GM12878 (cell line): Measurements from ENCODE around the gene PMPCA. TPM values are rescaled to one million over a fixed set of nuclear protein-coding genes. Genes with fewer than 3 reads are reported as not detected.
A peak's percentile ranks its signal among the peaks of the same experiment; 100 is the strongest.

Source experiments
- ATAC-seq: fragments of 200-7000 bp; cut with Tn5 transposase; 3 replicates; pipeline ENCODE4 v1.9.1; 2020; ENCODE audit warnings: mild to moderate bottlenecking, moderate library complexity
- BruUV-seq: library from RNA; stranded (reverse); fragments of 400-500 nt; replicated peaks from 2 replicates; lab custom pipeline; 2021; lab: Mats Ljungman, UMichigan
- CTCF ChIA-PET: fragments of 300-600 bp; sonication (Branson Sonifier 250); formaldehyde crosslinking; extraction: SDS; loops from one replicate; lab custom pipeline; 2021; ENCODE audit warnings: inconsistent platforms; lab: Yijun Ruan, JAX
- POLR2A ChIA-PET: fragments of 350-600 bp; formaldehyde crosslinking; extraction: SDS; loops from one replicate; lab custom pipeline; 2021; ENCODE audit warnings: inconsistent platforms; lab: Charles Lee
- RAD21 ChIA-PET: fragments of 300-600 bp; sonication (Branson Sonifier 250); formaldehyde crosslinking; loops from one replicate; lab custom pipeline; 2023; ENCODE audit warnings: antibody characterized with exemption; ENCODE audit not compliant: unreplicated experiment; lab: Charles Lee
- SMC1A ChIA-PET: fragments of 300-600 bp; sonication (Branson Sonifier 250); formaldehyde crosslinking; loops from one replicate; lab custom pipeline; 2023; ENCODE audit not compliant: unreplicated experiment, uncharacterized antibody; lab: Charles Lee
- DNase-seq: peaks from one replicate; pipeline ENCODE4 v3.0.0-alpha.2; 2011; ENCODE audit warnings: low read depth, low spot score
- FAIRE-seq: peaks from 3 replicates; lab custom pipeline; 2011; peaks lifted over from hg19 to GRCh38; lab: Jason Lieb, UNC
- H2AFZ ChIP-seq: 2 replicates; pipeline ENCODE4 v1.6.0; 2011; ENCODE audit warnings: low read depth, low read length, control low read depth; ENCODE audit not compliant: control insufficient read depth
- H3K27ac ChIP-seq: 2 replicates; pipeline ENCODE4 v1.5.1; 2011; ENCODE audit warnings: control low read depth; ENCODE audit not compliant: control insufficient read depth, insufficient read depth
- H3K27me3 ChIP-seq, 2 experiments: replicated peaks in 1 of 2; 2 replicates each; pipeline versions ENCODE4 v1.6.0 to v1.6.1; 2011; ENCODE audit warnings: low read length in 1 of 2; ENCODE audit not compliant: control insufficient read depth in 2 of 2, insufficient read depth in 2 of 2
- H3K36me3 ChIP-seq, 2 experiments: 2 replicates each; pipeline ENCODE4 v1.5.1; 2011; ENCODE audit warnings: low read length in 1 of 2; ENCODE audit not compliant: control insufficient read depth in 2 of 2, insufficient read depth in 2 of 2
- H3K4me1 ChIP-seq: 2 replicates; pipeline ENCODE4 v1.6.1; 2011; ENCODE audit warnings: mild to moderate bottlenecking, low read length, moderate library complexity, mixed read lengths; ENCODE audit not compliant: control insufficient read depth, insufficient read depth
- H3K4me2 ChIP-seq: 2 replicates; pipeline ENCODE4 v1.6.0; 2011; ENCODE audit warnings: control low read depth; ENCODE audit not compliant: control insufficient read depth, insufficient read depth
- H3K4me3 ChIP-seq: fragments of 200-600 bp; sonication (generic); 2 replicates; pipeline ENCODE4 v1.5.1; 2016
- H3K79me2 ChIP-seq: 2 replicates; pipeline ENCODE4 v1.6.0; 2011; ENCODE audit warnings: low read length; ENCODE audit not compliant: control insufficient read depth, insufficient read depth
- H3K9ac ChIP-seq: 2 replicates; pipeline ENCODE4 v1.8.0; 2011; ENCODE audit warnings: low read length, control low read depth, mixed read lengths; ENCODE audit not compliant: control insufficient read depth, insufficient read depth
- H3K9me3 ChIP-seq: replicated peaks from 3 replicates; pipeline ENCODE4 v1.5.1; 2011; ENCODE audit warnings: mild to moderate bottlenecking, low read length; ENCODE audit not compliant: control insufficient read depth, insufficient read depth
- H4K20me1 ChIP-seq: 2 replicates; pipeline ENCODE4 v1.6.0; 2011; ENCODE audit not compliant: control insufficient read depth, insufficient read depth
- BCL11A ChIP-seq: IDR thresholded peaks from 2 replicates; pipeline ENCODE4 v1.6.1; 2011; ENCODE audit warnings: low read depth, low read length
- BHLHE40 ChIP-seq, 2 experiments: fragments of 450-650 bp in 1 of 2; IDR thresholded peaks; 2 replicates each; pipeline ENCODE4 v1.6.1; 2011 to 2017; ENCODE audit warnings: low read depth in 2 of 2, borderline replicate concordance in 1 of 2, improper control_type of control experiment in 1 of 2, low read length in 1 of 2, mild to moderate bottlenecking in 1 of 2
- CHD1 ChIP-seq: IDR thresholded peaks from 2 replicates; pipeline ENCODE4 v1.6.1; 2012; ENCODE audit warnings: low read depth, low read length, improper control_type of control experiment
- CREM ChIP-seq: IDR thresholded peaks from 2 replicates; pipeline ENCODE4 v1.6.1; 2014; ENCODE audit warnings: antibody characterized with exemption, low read depth
- E2F8 ChIP-seq: fragments of 450-650 bp; IDR thresholded peaks from 2 replicates; pipeline ENCODE4 v1.6.1; 2018; ENCODE audit warnings: mild to moderate bottlenecking, low read depth, moderate library complexity; ENCODE audit not compliant: partially characterized antibody
- EED ChIP-seq: sonication (generic); IDR thresholded peaks from 2 replicates; pipeline ENCODE4 v1.6.1; 2016; ENCODE audit warnings: antibody characterized with exemption, low read depth
- GABPA ChIP-seq: IDR thresholded peaks from 2 replicates; pipeline ENCODE4 v1.6.1; 2014; ENCODE audit warnings: antibody characterized with exemption, low read depth, mild to moderate bottlenecking, inconsistent platforms
- HCFC1 ChIP-seq: fragments of 150-350 bp; IDR thresholded peaks from 2 replicates; pipeline ENCODE4 v1.6.1; 2014; ENCODE audit warnings: low read length
- HDAC6 ChIP-seq: fragments of 200-600 bp; sonication (generic); IDR thresholded peaks from one replicate; pipeline ENCODE4 v1.8.0; 2017; ENCODE audit warnings: antibody characterized with exemption; ENCODE audit not compliant: unreplicated experiment
- KLF5 ChIP-seq: fragments of 450-650 bp; IDR thresholded peaks from 2 replicates; pipeline ENCODE4 v1.6.1; 2014; ENCODE audit warnings: mild to moderate bottlenecking; ENCODE audit not compliant: partially characterized antibody
- MEF2B ChIP-seq: fragments of 450-650 bp; IDR thresholded peaks from 2 replicates; pipeline ENCODE4 v1.6.1; 2018; ENCODE audit warnings: mild to moderate bottlenecking, moderate library complexity; ENCODE audit not compliant: partially characterized antibody, poor library complexity, severe bottlenecking
- NR2C1 ChIP-seq: fragments of 450-650 bp; IDR thresholded peaks from 2 replicates; pipeline ENCODE4 v1.6.1; 2017; ENCODE audit warnings: antibody characterized with exemption, mild to moderate bottlenecking, moderate library complexity
- NR2F1 ChIP-seq: fragments of 450-650 bp; conservative IDR thresholded peaks from 2 replicates; pipeline ENCODE4 v1.6.1; 2017; ENCODE audit warnings: mild to moderate bottlenecking
- POLR2A ChIP-seq: IDR thresholded peaks from 2 replicates; pipeline ENCODE4 v1.6.1; 2011; ENCODE audit warnings: low read depth, mild to moderate bottlenecking, low read length
- RFX5 ChIP-seq: IDR thresholded peaks from 2 replicates; pipeline ENCODE4 v1.6.1; 2011; ENCODE audit warnings: low read depth, low read length, improper control_type of control experiment
- RUNX3 ChIP-seq: IDR thresholded peaks from 2 replicates; pipeline ENCODE4 v1.6.1; 2012; ENCODE audit warnings: low read length, inconsistent platforms
- SIN3A ChIP-seq: IDR thresholded peaks from 2 replicates; pipeline ENCODE4 v1.6.1; 2012; ENCODE audit warnings: low read depth, low read length, improper control_type of control experiment
- SREBF2 ChIP-seq: IDR thresholded peaks from 2 replicates; pipeline ENCODE4 v1.6.1; 2012; ENCODE audit warnings: mild to moderate bottlenecking, low read length
- SUZ12 ChIP-seq: fragments of 200-600 bp; sonication (generic); IDR thresholded peaks from one replicate; pipeline ENCODE4 v1.6.1; 2018; ENCODE audit warnings: antibody characterized with exemption, mild to moderate bottlenecking; ENCODE audit not compliant: unreplicated experiment
- TCF3 ChIP-seq: IDR thresholded peaks from 2 replicates; pipeline ENCODE4 v1.6.1; 2012; ENCODE audit warnings: low read depth, mild to moderate bottlenecking, low read length, borderline replicate concordance; ENCODE audit not compliant: insufficient read depth
- WGBS: methylation state at CpG from one replicate; pipeline ENCODE4 v1.1.6; 2016; ENCODE audit warnings: low lambda C conversion rate; ENCODE audit not compliant: insufficient replicate concordance, insufficient coverage; ENCODE audit errors: missing lambda C conversion rate; 5-methylcytosine and 5-hydroxymethylcytosine counted together
- in situ Hi-C: fragments of 300-500 bp; cut with MboI; formaldehyde crosslinking; loops from 9 replicates; pipeline ENCODE4 v1.14.3; 2018; ENCODE audit warnings: mixed read lengths
- intact Hi-C: fragments of 100-400 bp; cut with micrococcal nuclease; formaldehyde crosslinking; loops from one replicate; pipeline ENCODE4 v1.14.2; 2022; ENCODE audit not compliant: unreplicated experiment
- polyA plus RNA-seq, 11 experiments: library from polyadenylated mRNA; depleted of rRNA in 4 of 11; unstranded in 6 of 11; stranded (reverse) in 5 of 11; fragments of >200 nt; fragmentation: Nextera tagmentation in 4 of 11; fragmentation: Illumina TruSeq in 1 of 11; extraction: Ambion mirVana in 4 of 11; extraction: Trizol in 1 of 11; gene quantifications; 1 replicate in 1 of 11; 2 replicates in 10 of 11; pipeline versions ENCODE4 v1.2.1 to v1.2.3, GENCODE V29; 2011 to 2016; ENCODE audit warnings: inconsistent platforms in 2 of 11, missing spikeins in 2 of 11, low read depth in 1 of 11
- total RNA-seq, 4 experiments: library from RNA; depleted of rRNA in 3 of 4; stranded (reverse); fragments of >200 nt in 3 of 4; fragmentation: Illumina TruSeq in 1 of 4; extraction: Trizol in 1 of 4; gene quantifications; 2 replicates each; pipeline versions ENCODE4 v1.2.1 to v1.2.3, GENCODE V29; 2013 to 2021

PMPCA gene
- total and polyA plus RNA-seq, 10 of the 15 experiments (the other 5 are each of a cell fraction or from before 2014, with no cell fraction given), result 8.1 to 137 (median 75.7) TPM

- TF ChIP-seq BCL11A (no peak), NR2F1 (0 out of 2 replicates have a peak, but pooled peaks have one; percentile 35)
These were observed 27.5 kb downstream of the PMPCA start (continued) for GRCh38 chr9:136437839-136438547.

DNA sequence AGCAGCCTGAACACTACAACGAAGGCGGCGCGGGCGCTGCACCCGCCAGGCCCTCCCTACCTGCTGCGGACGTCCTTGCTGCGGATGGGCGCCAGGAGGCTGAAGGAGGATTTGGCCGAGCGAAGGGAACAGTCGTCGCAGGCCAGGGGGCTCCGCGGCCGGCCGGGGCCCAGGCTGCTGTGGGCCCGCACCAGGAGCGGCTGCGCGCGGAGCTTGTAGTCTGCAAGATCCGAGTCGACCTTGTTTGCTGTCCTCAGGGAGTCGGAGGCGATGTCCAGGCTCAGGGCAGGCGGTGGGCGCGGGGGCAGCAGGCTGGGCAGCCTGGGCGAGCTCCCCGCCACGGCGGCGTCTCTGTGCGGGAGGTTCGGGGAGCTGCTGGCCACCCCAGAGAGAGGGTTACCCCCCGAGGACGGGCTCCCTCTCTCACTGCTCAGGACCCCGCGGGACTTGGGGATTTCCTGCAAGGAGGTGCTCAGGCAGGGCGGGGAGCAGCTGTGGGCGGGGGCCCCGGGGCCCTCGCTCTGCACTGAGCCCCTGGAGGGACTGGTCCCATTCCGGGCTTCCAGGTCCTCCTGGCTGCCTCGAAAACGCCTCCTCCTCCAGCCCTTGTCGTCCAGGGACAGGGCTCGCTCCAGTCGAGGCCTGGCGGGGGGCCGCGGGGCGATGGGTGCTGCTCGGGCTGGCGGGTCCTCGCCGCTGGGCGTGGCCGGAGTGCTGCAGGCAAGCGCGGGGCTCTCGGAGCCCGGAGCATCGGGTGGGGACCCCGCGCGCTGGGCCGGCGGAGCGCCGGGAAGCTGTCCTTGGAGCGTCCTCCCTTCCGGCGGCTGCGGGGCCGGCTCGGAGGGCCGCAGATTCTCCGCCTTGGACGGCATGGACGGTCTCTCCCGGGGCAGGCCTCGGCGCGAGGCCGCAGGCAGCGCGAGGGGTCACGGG, 28.4 kb downstream of the PMPCA start:
- Histone ChIP-seq H3K27ac (peak overlapping the region; percentile 53), H3K4me2 (peak overlapping the region; percentile 64), H3K79me2 (peaks cover 40% of the 10 kb centered on the region), H3K9ac (peak overlapping the region; percentile 88), H3K36me3 (peaks cover 11 to 12% of the 10 kb centered on the region in 2 experiments), H3K4me3 (peak overlapping the region; percentile 97), H3K27me3 (no peaks in the 10 kb centered on the region), H3K4me1 (peaks cover 6% of the 10 kb centered on the region; the same call in 1 of the 2 replicates), H4K20me1 (no peaks in the 10 kb centered on the region), H3K9me3 (no peaks in the 10 kb centered on the region), H2AFZ (peak overlapping the region; percentile 80)
- WGBS, result under 1% methylated on average over 64 of the region's 91 CpGs
- intact Hi-C loops (no loop called here), in situ Hi-C loops (no loop called here)
- FAIRE-seq (no peak), DNase-seq (no peak), ATAC-seq (peak; percentile 88)
- BruUV-seq, result no TSS peak
- SMC1A ChIA-PET, result no interaction called here
- CTCF ChIA-PET, result interaction anchor here (0.6 to 1.8 kb wide), 2 partner anchors 75 to 406 kb away, joined by 4 to 5 read pairs; partner anchors contain the start of gene DNLZ
- RAD21 ChIA-PET, result interaction anchor here (1.1 kb wide), 1 partner anchor 35 kb away, joined by 3 read pairs; no protein-coding TSS in a partner anchor
- POLR2A ChIA-PET, result interaction anchor here (1.0 to 1.3 kb wide), 3 partner anchors 29 to 207 kb away, joined by 3 to 5 read pairs (median 3); partner anchors contain the start of genes ENTR1 and PMPCA
- peak; percentile 19 for TF ChIP-seq MEF2B
- TF ChIP-seq SUZ12, result no peak
- 0 out of 2 replicates have a peak, but pooled peaks have one; percentile 41 for TF ChIP-seq SIN3A
- peak; percentile 30; the same call in 1 of the 2 replicates for TF ChIP-seq NR2C1
- TF ChIP-seq E2F8, result no peak
- TF ChIP-seq CHD1, result no peak
- no peak for TF ChIP-seq TCF3
- TF ChIP-seq GABPA, result no peak
- no peak for TF ChIP-seq EED
- TF ChIP-seq HCFC1, result no peak
- TF ChIP-seq CREM, result 0 out of 2 replicates have a peak, but pooled peaks have one; percentile 3
- TF ChIP-seq RFX5, result no peak
- TF ChIP-seq HDAC6, result peak; percentile 51
- TF ChIP-seq RUNX3, result 0 out of 2 replicates have a peak, but pooled peaks have one; percentile 7
- TF ChIP-seq POLR2A, result 0 out of 2 replicates have a peak, but pooled peaks have one; percentile 12
- TF ChIP-seq KLF5, result no peak
- no peak for TF ChIP-seq SREBF2
- no peak for TF ChIP-seq BHLHE40 (IDR thresholded peaks at IDR 0.05; ENCODE audit: borderline replicate concordance in 1 of 2, low read depth in 2 of 2, low read length in 1 of 2)
